GM18873 (cell line): ENCODE results near the gene SH2D1B.
"Not testable (repeated sequence)": the region's sequence is repeated elsewhere in the genome, so short reads cannot be mapped to it uniquely, and the experiment has no call there.

Experiments used
- ATAC-seq: cut with Tn5 transposase; IDR thresholded peaks from one replicate; pipeline ENCODE4 v1.9.1; 2021; ENCODE audit warnings: mild to moderate bottlenecking, moderate library complexity, moderate number of reproducible peaks; ENCODE audit not compliant: unreplicated experiment, low FRiP score

The SH2D1B gene

GRCh38 chr1:162365284-162366020, 46.5 kb downstream of the SH2D1B start:
- ATAC-seq: no peak

- no peak for ATAC-seq
These were observed 47.4 kb downstream of the SH2D1B start for GRCh38 chr1:162364498-162364897.

- no peak for ATAC-seq
These were observed 48.1 kb downstream of the SH2D1B start for GRCh38 chr1:162363823-162364222.

GRCh38 chr1:162361349-162361748, 50.6 kb downstream of the SH2D1B start:
- peak; percentile 22 for ATAC-seq

- ATAC-seq: no peak
These were observed 51.1 kb downstream of the SH2D1B start for GRCh38 chr1:162360874-162361260.

GRCh38 chr1:162360237-162360873, 51.6 kb downstream of the SH2D1B start:
- ATAC-seq: no peak

- ATAC-seq: no peak
These were observed 52.3 kb downstream of the SH2D1B start for GRCh38 chr1:162359523-162360236.

GRCh38 chr1:162358928-162359327, 53.0 kb downstream of the SH2D1B start:
- ATAC-seq: no peak

GRCh38 chr1:162357681-162358266, 54.2 kb downstream of the SH2D1B start:
- no peak for ATAC-seq

- ATAC-seq: no peak
These were observed 58.2 kb downstream of the SH2D1B start for GRCh38 chr1:162353702-162354101.

- ATAC-seq: no peak
These were observed 58.9 kb downstream of the SH2D1B start for GRCh38 chr1:162353078-162353477.

GRCh38 chr1:162351874-162352273, 60.1 kb downstream of the SH2D1B start:
- ATAC-seq: not testable (repeated sequence)

GRCh38 chr1:162351246-162351842, 60.6 kb downstream of the SH2D1B start:
- ATAC-seq: no peak

- no peak for ATAC-seq
These were observed 62.2 kb downstream of the SH2D1B start for GRCh38 chr1:162349635-162350330.

- no peak for ATAC-seq
These were observed 64.7 kb downstream of the SH2D1B start for GRCh38 chr1:162347281-162347680.
